Renal pelvis (tissue), 12 donors: ENCODE data around the gene CEP57. TPM values are rescaled to one million over a fixed set of nuclear protein-coding genes. Genes with fewer than 3 reads are reported as not detected.
A peak's percentile ranks its signal among the peaks of the same experiment; 100 is the strongest.

Source experiments
- DNase-seq: peaks from one replicate; pipeline ENCODE4 v3.0.0-alpha.2; 2013
- long read RNA-seq, 16 experiments: transcript quantifications; one replicate each; lab custom pipeline, GENCODE V29; 2026
- polyA plus RNA-seq, 3 donors: library from polyadenylated mRNA; unstranded; fragments of 120-200 nt; gene quantifications; one replicate each; pipeline ENCODE4 v1.2.1, GENCODE V29; 2013; ENCODE audit not compliant: insufficient read length in 3 of 3

The CEP57 gene
- polyA plus RNA-seq = 100 to 1,000 TPM in 1 of 3 donors, 10 to 100 TPM in 2; 74.9 to 101 (median 96.1) TPM
- long read RNA-seq, donor 1, transcript CEP57-202 (11 exons, 3,178 nt) = major isoform, 8 of 22 reads
- long read RNA-seq, donor 1, transcript CEP57-209 (3 exons, 2,632 nt) = minor isoform, 6 of 22 reads
- long read RNA-seq, donor 1, transcript CEP57-210 (7 exons, 2,084 nt) = major isoform, 8 of 22 reads
- long read RNA-seq, donor 1, partial matches to known transcripts = 0 of 22 reads
- long read RNA-seq, donor 1, other reads (novel, unspliced or antisense) = 0 of 22 reads
- long read RNA-seq, donor 2, transcript CEP57-209 (3 exons, 2,632 nt) = major isoform, 17 of 40 reads
- long read RNA-seq, donor 2, transcript CEP57-202 (11 exons, 3,178 nt) = minor isoform, 9 of 40 reads
- long read RNA-seq, donor 2, transcript CEP57-210 (7 exons, 2,084 nt) = minor isoform, 8 of 40 reads
- long read RNA-seq, donor 2, partial matches to known transcripts = 0 of 40 reads
- long read RNA-seq, donor 2, other reads (novel, unspliced or antisense) = 5 of 40 reads
- long read RNA-seq, donor 3, transcript CEP57-202 (11 exons, 3,178 nt) = minor isoform, 5 of 28 reads
- long read RNA-seq, donor 3, transcript CEP57-209 (3 exons, 2,632 nt) = minor isoform, 5 of 28 reads
- long read RNA-seq, donor 3, transcript CEP57-210 (7 exons, 2,084 nt) = major isoform, 6 of 28 reads
- long read RNA-seq, donor 3, partial matches to known transcripts = 5 of 28 reads
- long read RNA-seq, donor 3, other reads (novel, unspliced or antisense) = 7 of 28 reads
- long read RNA-seq, donor 4, transcript CEP57-209 (3 exons, 2,632 nt) = major isoform, 13 of 29 reads
- long read RNA-seq, donor 4, transcript CEP57-202 (11 exons, 3,178 nt) = minor isoform, 5 of 29 reads
- long read RNA-seq, donor 4, partial matches to known transcripts = 5 of 29 reads
- long read RNA-seq, donor 4, other reads (novel, unspliced or antisense) = 5 of 29 reads
- long read RNA-seq, donor 5, transcript CEP57-210 (7 exons, 2,084 nt) = major isoform, 9 of 14 reads
- long read RNA-seq, donor 5, partial matches to known transcripts = 0 of 14 reads
- long read RNA-seq, donor 5, other reads (novel, unspliced or antisense) = 0 of 14 reads
- long read RNA-seq, donor 6, transcript CEP57-202 (11 exons, 3,178 nt) = minor isoform, 6 of 45 reads
- long read RNA-seq, donor 6, transcript CEP57-210 (7 exons, 2,084 nt) = minor isoform, 11 of 45 reads
- long read RNA-seq, donor 6, transcript CEP57-209 (3 exons, 2,632 nt) = major isoform, 13 of 45 reads
- long read RNA-seq, donor 6, partial matches to known transcripts = 15 of 45 reads
- long read RNA-seq, donor 6, other reads (novel, unspliced or antisense) = 0 of 45 reads
- long read RNA-seq, donor 7, transcript CEP57-209 (3 exons, 2,632 nt) = minor isoform, 8 of 30 reads
- long read RNA-seq, donor 7, transcript CEP57-210 (7 exons, 2,084 nt) = major isoform, 17 of 30 reads
- long read RNA-seq, donor 7, transcript CEP57-202 (11 exons, 3,178 nt) = minor isoform, 5 of 30 reads
- long read RNA-seq, donor 7, partial matches to known transcripts = 0 of 30 reads
- long read RNA-seq, donor 7, other reads (novel, unspliced or antisense) = 0 of 30 reads
- long read RNA-seq, donor 8, partial matches to known transcripts = 0 of 8 reads
- long read RNA-seq, donor 8, other reads (novel, unspliced or antisense) = 0 of 8 reads
- long read RNA-seq, donor 9, transcript CEP57-209 (3 exons, 2,632 nt) = major isoform, 17 of 49 reads
- long read RNA-seq, donor 9, transcript CEP57-210 (7 exons, 2,084 nt) = minor isoform, 7 of 49 reads
- long read RNA-seq, donor 9, transcript CEP57-202 (11 exons, 3,178 nt) = minor isoform, 7 of 49 reads
- long read RNA-seq, donor 9, partial matches to known transcripts = 16 of 49 reads
- long read RNA-seq, donor 9, other reads (novel, unspliced or antisense) = 0 of 49 reads
- long read RNA-seq, donor 10, transcript CEP57-209 (3 exons, 2,632 nt) = major isoform, 17 of 32 reads
- long read RNA-seq, donor 10, transcript CEP57-210 (7 exons, 2,084 nt) = minor isoform, 9 of 32 reads
- long read RNA-seq, donor 10, transcript CEP57-202 (11 exons, 3,178 nt) = minor isoform, 5 of 32 reads
- long read RNA-seq, donor 10, partial matches to known transcripts = 0 of 32 reads
- long read RNA-seq, donor 10, other reads (novel, unspliced or antisense) = 0 of 32 reads
- long read RNA-seq, donor 11, transcript CEP57-210 (7 exons, 2,084 nt) = major isoform, 10 of 20 reads
- long read RNA-seq, donor 11, transcript CEP57-209 (3 exons, 2,632 nt) = minor isoform, 6 of 20 reads
- long read RNA-seq, donor 11, partial matches to known transcripts = 0 of 20 reads
- long read RNA-seq, donor 11, other reads (novel, unspliced or antisense) = 0 of 20 reads
- long read RNA-seq, donor 12, transcript CEP57-202 (11 exons, 3,178 nt) = minor isoform, 19 of 63 reads
- long read RNA-seq, donor 12, transcript CEP57-210 (7 exons, 2,084 nt) = minor isoform, 9 of 63 reads
- long read RNA-seq, donor 12, transcript CEP57-209 (3 exons, 2,632 nt) = major isoform, 21 of 63 reads
- long read RNA-seq, donor 12, partial matches to known transcripts = 14 of 63 reads
- long read RNA-seq, donor 12, other reads (novel, unspliced or antisense) = 0 of 63 reads
- long read RNA-seq, donor 13, transcript CEP57-210 (7 exons, 2,084 nt) = major isoform, 10 of 15 reads
- long read RNA-seq, donor 13, partial matches to known transcripts = 0 of 15 reads
- long read RNA-seq, donor 13, other reads (novel, unspliced or antisense) = 0 of 15 reads
- long read RNA-seq, donor 14 = 0 reads
- long read RNA-seq, donor 15, transcript CEP57-202 (11 exons, 3,178 nt) = minor isoform, 7 of 37 reads
- long read RNA-seq, donor 15, transcript CEP57-209 (3 exons, 2,632 nt) = major isoform, 9 of 37 reads
- long read RNA-seq, donor 15, transcript CEP57-210 (7 exons, 2,084 nt) = major isoform, 9 of 37 reads
- long read RNA-seq, donor 15, partial matches to known transcripts = 12 of 37 reads
- long read RNA-seq, donor 15, other reads (novel, unspliced or antisense) = 0 of 37 reads
- long read RNA-seq, donor 16, transcript CEP57-209 (3 exons, 2,632 nt) = minor isoform, 10 of 33 reads
- long read RNA-seq, donor 16, transcript CEP57-210 (7 exons, 2,084 nt) = major isoform, 11 of 33 reads
- long read RNA-seq, donor 16, partial matches to known transcripts = 7 of 33 reads
- long read RNA-seq, donor 16, other reads (novel, unspliced or antisense) = 0 of 33 reads

DNA sequence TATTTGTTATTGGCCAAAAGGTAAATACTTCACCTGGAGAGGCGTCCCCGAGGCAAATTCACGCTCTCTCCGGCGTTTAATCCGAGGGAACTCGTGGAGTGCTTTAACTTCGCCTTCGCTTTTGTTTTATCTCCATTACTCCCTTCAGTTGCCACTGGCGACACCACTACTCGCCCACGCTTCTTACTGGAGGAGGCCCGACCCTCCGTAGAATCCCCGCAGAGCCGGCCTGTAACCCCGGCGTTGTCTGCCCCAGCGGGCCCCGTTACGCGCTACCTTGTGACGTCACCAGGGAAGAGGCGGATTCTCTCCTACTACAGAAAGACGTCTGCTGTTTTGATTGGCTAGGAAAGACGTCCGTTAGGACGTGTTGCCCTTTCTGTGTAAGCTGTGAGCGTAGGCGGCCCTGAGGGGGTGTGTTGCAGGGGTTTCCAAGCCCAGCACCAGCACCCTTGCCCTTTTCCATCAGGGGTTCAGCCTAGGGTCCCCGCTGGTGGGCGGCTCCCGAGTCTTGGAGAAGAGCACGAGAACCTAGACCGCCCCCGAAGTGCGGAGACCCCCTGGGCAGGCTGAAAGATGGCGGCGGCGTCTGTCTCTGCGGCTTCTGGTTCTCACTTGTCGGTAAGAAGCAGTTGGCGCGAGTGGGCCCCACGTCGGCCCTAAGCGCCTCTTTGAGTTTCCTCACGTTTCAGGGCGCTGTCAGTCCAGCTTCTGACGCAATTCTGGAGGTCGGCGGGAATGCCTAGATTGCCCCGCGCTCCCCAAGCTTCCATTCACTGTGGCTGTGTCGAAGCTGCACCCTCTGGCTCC is at the start of gene CEP57:
Gene CEP57, plus strand, starts transcription at position 376 of the 810 bp plus-strand sequence. Its CDS starts 201 bp downstream, at position 577.
- DNase-seq = peak; percentile 98

- DNase-seq = no peak
Measured at GRCh38 chr11:95750101-95750500, 40.2 kb upstream of the CEP57 start.

DNA sequence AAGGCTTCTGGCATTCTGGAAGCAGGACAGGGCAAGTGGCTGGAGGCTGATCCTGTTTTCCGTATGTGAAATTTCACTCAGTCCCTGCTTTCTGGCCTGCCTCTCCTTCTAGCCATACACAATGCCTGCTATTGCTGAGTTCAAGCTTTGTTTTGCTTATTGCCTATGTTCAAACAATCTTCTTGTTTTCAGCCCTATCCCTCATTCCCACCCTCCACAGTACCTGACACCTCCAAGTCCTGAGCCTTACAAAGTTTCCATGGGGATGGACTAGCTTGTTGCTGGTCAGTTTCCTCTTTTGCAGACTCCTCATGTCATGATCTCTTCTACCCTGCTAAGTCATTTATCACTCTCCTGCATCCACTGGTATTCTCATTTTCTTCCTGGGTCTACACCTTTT is 38.8 kb upstream of the CEP57 start:
- no peak for DNase-seq

GRCh38 chr11:95760941-95761340 is 29.4 kb upstream of the CEP57 start:
- no peak for DNase-seq

DNA sequence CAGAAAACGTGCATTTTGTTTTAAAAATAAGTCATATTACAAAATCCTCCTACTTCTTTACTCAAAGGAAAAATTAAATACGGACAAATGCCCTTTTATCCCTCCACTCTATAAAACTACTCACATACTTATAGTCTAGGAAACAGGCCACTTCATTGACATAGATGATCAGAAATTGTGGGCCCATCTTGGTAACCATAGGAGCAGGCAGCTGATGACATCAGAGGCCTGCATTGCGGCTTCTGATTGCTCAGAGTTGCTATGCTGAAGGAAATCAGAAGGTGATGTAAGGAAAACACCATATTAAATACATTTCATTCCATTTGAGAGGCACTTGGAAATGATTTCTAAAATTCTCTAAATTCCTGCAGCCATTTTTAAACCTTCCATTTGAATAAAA is 27.8 kb upstream of the CEP57 start:
- DNase-seq = no peak

DNA sequence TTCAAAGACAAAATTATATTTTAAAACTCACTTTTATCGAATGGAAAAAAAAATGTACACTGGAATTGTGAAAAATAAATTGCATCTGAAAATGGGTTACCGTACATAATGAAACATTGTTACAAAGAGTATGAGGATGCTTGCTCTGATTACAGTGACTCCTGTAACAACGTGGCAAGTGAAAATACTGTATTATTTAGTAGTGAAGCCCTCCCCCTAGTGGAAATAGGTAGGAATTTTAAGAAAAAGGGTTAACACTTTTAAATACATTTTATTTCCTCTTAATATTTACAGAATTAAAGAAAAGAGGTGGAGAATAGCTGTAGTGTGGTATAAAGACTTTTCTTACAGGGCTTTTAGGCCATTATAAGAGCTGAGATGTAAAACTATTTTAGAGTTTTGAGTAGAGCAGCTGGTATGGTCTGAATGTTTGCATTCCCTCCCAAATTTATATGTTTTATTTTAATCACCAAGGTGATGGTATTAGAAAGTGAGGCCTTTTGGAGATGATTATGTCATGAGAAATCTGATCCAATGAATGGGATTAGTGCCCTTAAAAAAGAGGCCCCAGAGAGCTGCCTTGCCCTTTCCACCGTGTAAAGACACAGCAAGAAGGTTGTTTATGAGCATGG is 25.9 kb upstream of the CEP57 start:
- peak; percentile 60 for DNase-seq

DNA sequence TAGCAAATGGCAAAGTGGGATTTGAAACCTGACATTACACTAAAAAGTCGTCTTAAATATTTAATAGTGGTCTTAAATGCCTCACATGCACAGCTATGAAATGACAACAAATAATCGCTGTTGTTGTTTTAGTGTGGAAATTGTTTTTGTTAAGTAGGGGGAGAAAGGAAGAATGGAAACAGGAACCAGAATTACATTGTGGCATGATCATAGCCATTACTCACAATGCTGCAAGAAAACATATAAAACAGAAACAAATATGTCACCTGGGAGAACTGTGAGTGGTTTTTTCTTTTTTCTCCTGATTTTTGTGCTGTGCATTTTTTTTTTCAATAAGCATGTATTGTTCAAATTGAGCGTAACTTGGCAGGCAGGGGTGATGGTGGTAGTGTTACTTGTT is 23.6 kb upstream of the CEP57 start:
- no peak for DNase-seq

DNA sequence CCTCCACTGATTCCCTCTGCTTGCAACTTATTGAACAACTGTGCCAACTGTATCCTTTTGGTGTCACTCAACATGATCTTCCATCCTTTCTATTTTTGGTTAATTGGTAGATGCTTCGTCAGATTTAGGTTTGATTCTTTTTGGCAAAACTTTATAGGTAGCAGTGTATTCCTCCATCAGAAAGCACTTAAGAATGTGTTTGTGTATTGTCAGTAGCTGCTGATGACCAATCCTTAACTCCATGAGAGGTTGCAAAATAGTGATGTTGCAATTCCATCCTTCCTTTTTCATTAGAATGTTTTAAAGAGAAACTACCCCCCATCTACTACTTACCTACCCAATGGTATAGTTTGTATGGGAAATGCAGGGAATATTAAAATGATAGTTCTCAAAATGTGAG is 22.8 kb upstream of the CEP57 start:
- no peak for DNase-seq

DNA sequence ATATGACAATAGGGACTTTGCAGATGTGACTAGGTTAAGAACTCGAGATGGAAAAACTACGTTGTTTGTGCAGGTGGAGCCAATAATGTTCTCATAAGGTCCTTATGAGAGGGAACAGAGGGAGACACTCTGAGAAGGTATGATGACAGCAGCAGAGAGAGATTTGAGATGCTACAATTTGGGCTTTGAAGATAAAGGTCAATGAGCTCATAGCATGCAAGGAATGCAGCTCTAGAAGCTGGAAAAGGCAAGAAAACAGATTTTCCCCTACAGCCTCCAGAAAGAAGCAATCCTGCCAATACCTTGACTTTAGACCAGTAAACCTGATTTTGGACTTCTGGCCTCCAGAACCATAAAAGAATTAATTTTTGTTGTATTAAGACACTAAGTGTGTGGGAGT is 21.8 kb upstream of the CEP57 start:
- DNase-seq = no peak

GRCh38 chr11:95776859-95777258 is 13.4 kb upstream of the CEP57 start:
- no peak for DNase-seq

DNA sequence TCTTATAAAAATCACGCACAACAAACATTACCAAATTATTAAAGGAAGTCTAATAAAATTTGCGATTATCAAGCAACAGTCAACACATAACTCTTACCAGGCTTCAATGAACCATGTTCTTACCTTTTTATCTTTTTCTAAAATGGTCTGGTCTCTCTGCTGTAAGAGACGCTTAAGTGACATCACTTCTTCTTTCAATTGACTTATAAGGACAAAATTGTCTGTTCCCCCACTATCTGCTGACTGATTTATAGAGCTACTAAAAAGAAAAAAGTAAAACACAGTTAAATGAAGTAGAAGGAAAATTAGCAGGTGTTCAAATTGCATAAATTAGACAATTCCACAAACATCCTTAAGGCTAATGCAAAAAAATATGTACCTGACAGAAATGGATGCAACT is 11.6 kb upstream of the CEP57 start:
- no peak for DNase-seq

- DNase-seq = no peak
Measured at GRCh38 chr11:95780544-95780943, 9.8 kb upstream of the CEP57 start.

- peak; percentile 57 for DNase-seq
Measured at GRCh38 chr11:95788921-95789505, 1.3 kb upstream of the CEP57 start.

GRCh38 chr11:95789506-95790122 is 684 bp upstream of the CEP57 start, which contains the start of gene FAM76B:
TSS of gene FAM76B (minus strand) at chr11:95789782. CDS start at chr11:95789478, 304 bp downstream.
- peak; percentile 99 for DNase-seq
